PC-9 (cell line): ENCODE data around the gene LRP8. TPM values are rescaled to one million over a fixed set of nuclear protein-coding genes. Genes with fewer than 3 reads are reported as not detected.

Experiments used
- BruUV-seq: library from RNA; stranded (reverse); fragments of 400-500 nt; replicated peaks from 2 replicates; lab custom pipeline; 2021; lab: Mats Ljungman, UMichigan
- CTCF ChIA-PET: fragments of 300-600 bp; sonication (Branson Sonifier 250); formaldehyde crosslinking; loops from one replicate; lab custom pipeline; 2022; ENCODE audit warnings: antibody characterized with exemption; lab: Charles Lee
- POLR2A ChIA-PET: fragments of 300-600 bp; sonication (Branson Sonifier 250); formaldehyde crosslinking; loops from one replicate; lab custom pipeline; 2022; ENCODE audit warnings: antibody characterized with exemption; ENCODE audit not compliant: unreplicated experiment; lab: Charles Lee
- DNase-seq, 2 experiments: peaks; one replicate each; pipeline versions ENCODE4 v3.0.0 to v3.0.0-alpha.2; 2015 to 2022; ENCODE audit warnings: mixed read lengths in 1 of 2
- H2AFZ ChIP-seq: fragments of 200-600 bp; sonication (generic); 2 replicates; pipeline ENCODE4 v1.8.1; 2017; ENCODE audit warnings: antibody characterized with exemption
- H3F3A ChIP-seq: fragments of 200-600 bp; sonication (generic); 2 replicates; pipeline ENCODE4 v1.8.1; 2017; ENCODE audit warnings: antibody characterized with exemption, mild to moderate bottlenecking, low read depth; ENCODE audit not compliant: insufficient read depth
- H3K27ac ChIP-seq: fragments of 200-600 bp; sonication (generic); 2 replicates; pipeline ENCODE4 v1.6.1; 2016; ENCODE audit warnings: mixed run types
- H3K27me3 ChIP-seq: fragments of 200-600 bp; sonication (generic); 2 replicates; pipeline ENCODE4 v1.6.1; 2016; ENCODE audit warnings: low read depth, mixed run types; ENCODE audit not compliant: insufficient read depth
- H3K36me3 ChIP-seq: fragments of 200-600 bp; sonication (generic); 2 replicates; pipeline ENCODE4 v1.6.1; 2016; ENCODE audit warnings: low read depth, mixed run types
- H3K4me1 ChIP-seq: fragments of 200-600 bp; sonication (generic); replicated peaks from 2 replicates; pipeline ENCODE4 v1.6.1; 2016; ENCODE audit warnings: mixed run types; ENCODE audit not compliant: insufficient read depth
- H3K4me2 ChIP-seq: fragments of 200-600 bp; sonication (generic); 2 replicates; pipeline ENCODE4 v1.6.1; 2017; ENCODE audit warnings: mixed run types
- H3K4me3 ChIP-seq: fragments of 200-600 bp; sonication (generic); 2 replicates; pipeline ENCODE4 v1.6.1; 2016; ENCODE audit warnings: mixed run types
- H3K79me2 ChIP-seq: fragments of 200-600 bp; sonication (generic); 2 replicates; pipeline ENCODE4 v1.6.1; 2017; ENCODE audit warnings: low read depth, mixed run types
- H3K9me2 ChIP-seq: fragments of 200-600 bp; sonication (generic); 2 replicates; pipeline ENCODE4 v1.8.1; 2017; ENCODE audit warnings: mild to moderate bottlenecking; ENCODE audit not compliant: insufficient read depth
- H3K9me3 ChIP-seq: fragments of 200-600 bp; sonication (generic); 2 replicates; pipeline ENCODE4 v1.8.1; 2016; ENCODE audit warnings: low read depth; ENCODE audit not compliant: insufficient read depth
- H4K20me1 ChIP-seq: fragments of 200-600 bp; sonication (generic); 2 replicates; pipeline ENCODE4 v1.8.1; 2017; ENCODE audit not compliant: insufficient read depth
- EZH2 ChIP-seq: fragments of 200-600 bp; sonication (generic); IDR thresholded peaks from 2 replicates; pipeline ENCODE4 v1.8.0; 2017; ENCODE audit warnings: antibody characterized with exemption, low read depth
- intact Hi-C: fragments of 100-400 bp; cut with micrococcal nuclease; formaldehyde crosslinking; loops from one replicate; pipeline ENCODE4 v1.10.0; 2022; ENCODE audit not compliant: unreplicated experiment
- total RNA-seq: library from RNA; stranded (reverse); gene quantifications from 2 replicates; pipeline ENCODE4 v1.2.3, GENCODE V29; 2021
- TF ChIP-seq, protein P1 (sequence below): fragments of 200-600 bp; sonication (generic); conservative IDR thresholded peaks from 2 replicates; pipeline ENCODE4 v1.6.1; 2017; ENCODE audit warnings: mixed run types, antibody characterized with exemption, mild to moderate bottlenecking, moderate library complexity

Gene LRP8
- total RNA-seq, 1 experiment from 2014 or later = 85.3 TPM

DNA sequence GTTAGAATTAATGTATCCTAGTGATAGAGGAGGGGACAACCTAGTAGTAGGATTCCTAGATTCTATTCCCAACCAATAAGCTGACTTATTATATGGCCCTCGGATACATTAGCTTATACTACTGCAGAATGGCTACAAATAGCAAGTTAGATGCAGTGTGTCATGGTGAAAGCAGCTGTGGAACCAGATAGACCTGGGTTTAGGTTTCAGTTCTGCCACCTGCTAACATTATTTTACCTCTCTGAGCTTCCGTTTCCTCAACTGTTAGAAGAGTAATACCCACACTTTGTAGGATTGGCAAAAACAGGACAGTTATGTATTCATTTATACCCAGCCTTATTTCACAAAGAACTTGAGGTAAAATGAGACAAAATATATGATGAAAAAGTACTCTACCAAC is 67.9 kb downstream of the LRP8 start:
- H3K79me2 ChIP-seq = no peaks in the 10 kb centered on the region
- intact Hi-C loops = no loop called here
- ChIA-PET CTCF (no interaction called here), POLR2A (no interaction called here)
- no peak for DNase-seq
- H3K4me1 ChIP-seq = no peaks in the 10 kb centered on the region
- H3K9me3 ChIP-seq = no peaks in the 10 kb centered on the region
- H3K27ac ChIP-seq = no peak overlapping the region
- H3K36me3 ChIP-seq = peaks cover 51% of the 10 kb centered on the region
- TF ChIP-seq, protein P1, sequence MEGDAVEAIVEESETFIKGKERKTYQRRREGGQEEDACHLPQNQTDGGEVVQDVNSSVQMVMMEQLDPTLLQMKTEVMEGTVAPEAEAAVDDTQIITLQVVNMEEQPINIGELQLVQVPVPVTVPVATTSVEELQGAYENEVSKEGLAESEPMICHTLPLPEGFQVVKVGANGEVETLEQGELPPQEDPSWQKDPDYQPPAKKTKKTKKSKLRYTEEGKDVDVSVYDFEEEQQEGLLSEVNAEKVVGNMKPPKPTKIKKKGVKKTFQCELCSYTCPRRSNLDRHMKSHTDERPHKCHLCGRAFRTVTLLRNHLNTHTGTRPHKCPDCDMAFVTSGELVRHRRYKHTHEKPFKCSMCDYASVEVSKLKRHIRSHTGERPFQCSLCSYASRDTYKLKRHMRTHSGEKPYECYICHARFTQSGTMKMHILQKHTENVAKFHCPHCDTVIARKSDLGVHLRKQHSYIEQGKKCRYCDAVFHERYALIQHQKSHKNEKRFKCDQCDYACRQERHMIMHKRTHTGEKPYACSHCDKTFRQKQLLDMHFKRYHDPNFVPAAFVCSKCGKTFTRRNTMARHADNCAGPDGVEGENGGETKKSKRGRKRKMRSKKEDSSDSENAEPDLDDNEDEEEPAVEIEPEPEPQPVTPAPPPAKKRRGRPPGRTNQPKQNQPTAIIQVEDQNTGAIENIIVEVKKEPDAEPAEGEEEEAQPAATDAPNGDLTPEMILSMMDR = no peak
- no peak for TF ChIP-seq EZH2
- no peaks in the 10 kb centered on the region for H3K27me3 ChIP-seq
- H3K9me2 ChIP-seq = no peaks in the 10 kb centered on the region
- H3K4me2 ChIP-seq = no peak overlapping the region
- no peaks in the 10 kb centered on the region; the same call in 1 of the 2 replicates for H4K20me1 ChIP-seq
- BruUV-seq = no TSS peak
- H3F3A ChIP-seq = no peaks in the 10 kb centered on the region; the same call in 1 of the 2 replicates
- H3K4me3 ChIP-seq = no peak overlapping the region
- no peak overlapping the region for H2AFZ ChIP-seq

DNA sequence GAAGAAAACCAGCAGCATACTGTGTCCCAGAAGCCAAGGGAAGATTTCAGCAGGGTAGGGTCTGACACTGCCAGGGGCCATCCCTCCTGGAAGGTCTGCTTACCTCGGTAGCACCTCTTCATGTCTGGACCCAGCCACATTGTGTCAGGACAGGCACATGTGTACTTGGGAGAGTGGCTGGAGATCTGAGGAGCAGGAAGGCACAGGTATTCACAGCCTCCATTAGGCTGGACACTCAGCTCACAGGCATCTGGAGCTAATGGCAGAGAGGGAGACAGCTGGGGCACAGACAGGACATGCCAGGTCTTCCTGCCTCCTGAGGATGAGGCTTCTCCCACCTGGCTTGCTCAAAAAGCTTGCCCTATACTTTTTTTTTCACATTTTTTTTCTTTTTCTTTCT is 69.7 kb downstream of the LRP8 start:
- H3K9me2 ChIP-seq = no peaks in the 10 kb centered on the region
- TF ChIP-seq, protein P1 = no peak
- no peak for TF ChIP-seq EZH2
- BruUV-seq = no TSS peak

DNA sequence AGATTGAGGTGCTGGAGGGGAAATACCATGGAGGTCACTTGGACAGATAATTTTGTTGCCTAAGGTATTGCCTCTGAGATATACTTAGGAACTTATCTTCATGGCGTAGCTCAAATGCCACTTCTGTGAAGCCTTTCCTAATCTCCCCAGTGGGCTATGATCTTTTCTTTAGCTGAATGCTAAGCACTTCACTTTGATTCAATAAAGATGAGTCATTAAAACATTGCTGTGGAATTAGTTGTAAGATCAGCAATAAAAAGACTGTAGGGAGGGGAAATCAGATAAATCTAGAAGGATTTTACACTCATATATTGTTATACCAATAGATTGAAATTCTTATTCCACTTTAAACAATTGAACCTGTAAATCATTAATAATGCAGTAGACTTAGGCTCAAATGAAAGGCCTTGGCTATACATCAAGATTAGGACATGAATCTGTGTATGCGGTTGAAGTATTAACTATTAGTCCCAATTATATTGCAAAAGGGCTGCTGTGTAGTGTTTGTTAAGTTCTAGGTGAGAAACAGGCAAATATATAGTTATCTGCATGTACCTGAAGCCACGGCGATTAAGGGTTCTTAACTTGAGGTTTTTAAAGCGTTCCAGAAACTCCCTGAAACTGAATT is 70.3 kb downstream of the LRP8 start:
- POLR2A ChIA-PET = no interaction called here

More for the DNA sequence above, 69.7 kb downstream of the LRP8 start:
- no peak overlapping the region for H3K27ac ChIP-seq
- CTCF ChIA-PET = no interaction called here
- H3K9me3 ChIP-seq = no peaks in the 10 kb centered on the region
- intact Hi-C loops = no loop called here
- no peaks in the 10 kb centered on the region for H3K79me2 ChIP-seq
- no peaks in the 10 kb centered on the region; the same call in 1 of the 2 replicates for H3F3A ChIP-seq
- no peak overlapping the region for H2AFZ ChIP-seq
- H4K20me1 ChIP-seq = no peaks in the 10 kb centered on the region; the same call in 1 of the 2 replicates
- no peak overlapping the region for H3K4me3 ChIP-seq
- no peak for DNase-seq
- peaks cover 53% of the 10 kb centered on the region for H3K36me3 ChIP-seq
- H3K27me3 ChIP-seq = no peaks in the 10 kb centered on the region
- no peaks in the 10 kb centered on the region for H3K4me1 ChIP-seq
- H3K4me2 ChIP-seq = no peak overlapping the region
- POLR2A ChIA-PET = no interaction called here

More for the DNA sequence above, 70.3 kb downstream of the LRP8 start:
- Histone ChIP-seq H3K79me2 (no peaks in the 10 kb centered on the region), H3K27ac (no peak overlapping the region), H3K36me3 (peaks cover 49% of the 10 kb centered on the region), H3K27me3 (no peaks in the 10 kb centered on the region), H3K9me2 (no peaks in the 10 kb centered on the region), H3F3A (no peaks in the 10 kb centered on the region; the same call in 1 of the 2 replicates), H3K4me3 (no peak overlapping the region), H3K4me1 (no peaks in the 10 kb centered on the region), H4K20me1 (no peaks in the 10 kb centered on the region; the same call in 1 of the 2 replicates), H3K9me3 (no peaks in the 10 kb centered on the region), H3K4me2 (no peak overlapping the region), H2AFZ (no peak overlapping the region)
- TF ChIP-seq, protein P1 = no peak
- TF ChIP-seq EZH2 = no peak
- CTCF ChIA-PET = no interaction called here
- DNase-seq = no peak
- intact Hi-C loops = no loop called here
- no TSS peak for BruUV-seq
